NCI-H1105 treated with DMSO at 0.1 percent for 48 hours (cell line): ENCODE results near the gene SLC22A14.
"Not testable (repeated sequence)": the region's sequence is repeated elsewhere in the genome, so short reads cannot be mapped to it uniquely, and the experiment has no call there.

ENCODE experiments used
- DNase-seq: peaks from one replicate; lab custom pipeline; 2025; lab: John Stamatoyannopoulos, UW

Gene SLC22A14

GRCh38 chr3:38313263-38313662 lies 31.2 kb downstream of the SLC22A14 start:
- no peak for DNase-seq

- no peak for DNase-seq
Observed at GRCh38 chr3:38313695-38314094, 31.6 kb downstream of the SLC22A14 start.

- no peak for DNase-seq
Observed at GRCh38 chr3:38314112-38314763, 32.1 kb downstream of the SLC22A14 start.

- no peak for DNase-seq
Observed at GRCh38 chr3:38314764-38315487, 32.8 kb downstream of the SLC22A14 start.

GRCh38 chr3:38315488-38316230 lies 33.6 kb downstream of the SLC22A14 start:
- no peak for DNase-seq

- no peak for DNase-seq
Observed at GRCh38 chr3:38316356-38317191, 34.5 kb downstream of the SLC22A14 start.

GRCh38 chr3:38317192-38317759 lies 35.2 kb downstream of the SLC22A14 start:
- no peak for DNase-seq

- no peak for DNase-seq
Observed at GRCh38 chr3:38318766-38319671, 36.9 kb downstream of the SLC22A14 start.

- DNase-seq, result not testable (repeated sequence)
Observed at GRCh38 chr3:38320638-38321037, 38.5 kb downstream of the SLC22A14 start.

- no peak for DNase-seq
Observed at GRCh38 chr3:38323060-38323459, 41.0 kb downstream of the SLC22A14 start.

GRCh38 chr3:38325256-38325655 lies 43.2 kb downstream of the SLC22A14 start:
- no peak for DNase-seq

GRCh38 chr3:38327335-38328009 lies 45.4 kb downstream of the SLC22A14 start:
- DNase-seq, result no peak

GRCh38 chr3:38331257-38332022 lies 49.3 kb downstream of the SLC22A14 start:
- DNase-seq, result no peak

- DNase-seq, result no peak
Observed at GRCh38 chr3:38332201-38332600, 50.1 kb downstream of the SLC22A14 start.

GRCh38 chr3:38334142-38335055 lies 52.3 kb downstream of the SLC22A14 start:
- no peak for DNase-seq

GRCh38 chr3:38335263-38335662 lies 53.2 kb downstream of the SLC22A14 start:
- DNase-seq, result no peak

- DNase-seq, result no peak
Observed at GRCh38 chr3:38337703-38338102, 55.6 kb downstream of the SLC22A14 start.
